ENCODE results near the gene GNAI3. TPM values are rescaled to one million over a fixed set of nuclear protein-coding genes. Genes with fewer than 3 reads are reported as not detected.

GNAI3 gene
- total RNA-seq, 2 experiments from 2014 or later = 5.1 to 5.4 TPM

DNA sequence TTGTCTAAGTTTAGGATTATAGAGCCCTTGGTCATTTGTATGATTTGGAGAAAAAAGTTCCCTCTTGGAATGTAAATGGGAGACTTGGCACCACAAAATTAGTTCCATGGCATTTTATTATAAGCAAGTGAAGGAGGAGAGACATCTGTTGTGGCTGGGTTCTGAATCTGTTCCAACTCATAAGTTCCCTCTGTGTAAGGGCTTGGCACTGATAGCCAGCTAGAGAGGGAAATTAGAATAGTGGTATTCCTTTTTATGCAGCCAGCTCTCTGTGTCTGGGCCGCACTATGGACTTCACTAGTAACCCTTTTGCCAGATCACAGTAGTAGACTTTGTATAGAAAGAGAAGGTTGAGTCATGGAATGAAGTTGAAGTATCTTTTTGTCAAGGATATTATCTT, 31.1 kb downstream of the GNAI3 start:
- DNase-seq (no peak), ATAC-seq (ENCODE audit: poor library complexity) (no peak)
- Histone ChIP-seq H3K9me3 (ENCODE audit: control insufficient read depth in 1 of 2, insufficient read depth in 1 of 2, low read length in 2 of 2) (no peaks in the 10 kb centered on the region), H3K4me1 (ENCODE audit: insufficient read depth, low read length) (no peaks in the 10 kb centered on the region), H3K27me3 (ENCODE audit: control insufficient read depth in 1 of 2, insufficient read depth in 2 of 2, low read length in 2 of 2) (no peaks in the 10 kb centered on the region), H3K4me3 (ENCODE audit: low read length) (no peak overlapping the region), H3K36me3 (ENCODE audit: insufficient read depth, low read length) (peaks cover 85% of the 10 kb centered on the region), H3K27ac (ENCODE audit: low read depth in 1 of 2, low read length in 2 of 2) (no peak overlapping the region)
- POLR2A ChIA-PET = interaction anchor here (1.1 kb wide), 1 partner anchor 10 kb away, joined by 5 read pairs; no protein-coding TSS in a partner anchor
- Mint-ChIP-seq H3K27ac (no peak overlapping the region), H3K27me3 (no peaks in the 10 kb centered on the region), H3K36me3 (ENCODE audit: low read depth) (peaks cover 90% of the 10 kb centered on the region), H3K9me3 (no peaks in the 10 kb centered on the region), H3K4me3 (no peak overlapping the region), H3K4me1 (ENCODE audit: low read depth) (no peaks in the 10 kb centered on the region)
- intact Hi-C loops (cut with DNase I, micrococcal nuclease) = loop anchor here in 1 of 2 experiments (5.0 kb wide), 1 partner anchor 33 kb away; no protein-coding TSS in a partner anchor
- TF ChIP-seq, protein P1, sequence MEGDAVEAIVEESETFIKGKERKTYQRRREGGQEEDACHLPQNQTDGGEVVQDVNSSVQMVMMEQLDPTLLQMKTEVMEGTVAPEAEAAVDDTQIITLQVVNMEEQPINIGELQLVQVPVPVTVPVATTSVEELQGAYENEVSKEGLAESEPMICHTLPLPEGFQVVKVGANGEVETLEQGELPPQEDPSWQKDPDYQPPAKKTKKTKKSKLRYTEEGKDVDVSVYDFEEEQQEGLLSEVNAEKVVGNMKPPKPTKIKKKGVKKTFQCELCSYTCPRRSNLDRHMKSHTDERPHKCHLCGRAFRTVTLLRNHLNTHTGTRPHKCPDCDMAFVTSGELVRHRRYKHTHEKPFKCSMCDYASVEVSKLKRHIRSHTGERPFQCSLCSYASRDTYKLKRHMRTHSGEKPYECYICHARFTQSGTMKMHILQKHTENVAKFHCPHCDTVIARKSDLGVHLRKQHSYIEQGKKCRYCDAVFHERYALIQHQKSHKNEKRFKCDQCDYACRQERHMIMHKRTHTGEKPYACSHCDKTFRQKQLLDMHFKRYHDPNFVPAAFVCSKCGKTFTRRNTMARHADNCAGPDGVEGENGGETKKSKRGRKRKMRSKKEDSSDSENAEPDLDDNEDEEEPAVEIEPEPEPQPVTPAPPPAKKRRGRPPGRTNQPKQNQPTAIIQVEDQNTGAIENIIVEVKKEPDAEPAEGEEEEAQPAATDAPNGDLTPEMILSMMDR (IDR thresholded peaks at IDR 0.05) = no peak
- CTCF ChIA-PET = no interaction called here

DNA sequence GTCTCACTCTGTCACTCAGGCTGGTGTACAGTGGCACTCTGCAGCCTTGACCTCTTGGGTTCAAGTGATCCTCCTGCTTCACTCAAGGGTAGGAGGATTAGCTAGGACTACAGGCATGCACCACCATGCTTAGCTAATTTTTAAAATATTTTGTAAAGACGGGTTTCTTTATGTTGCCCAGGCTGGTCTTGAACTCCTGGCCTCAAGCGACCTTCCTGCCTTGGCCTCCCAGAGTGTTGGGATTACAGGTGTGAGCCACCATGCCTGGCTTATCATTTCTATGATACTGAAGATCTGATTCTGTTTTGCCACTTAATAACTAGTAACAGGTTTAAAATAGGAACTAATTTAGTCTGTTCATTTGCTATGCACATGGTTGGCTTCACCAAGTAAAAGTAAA, 33.6 kb downstream of the GNAI3 start:
- Histone ChIP-seq H3K4me3 (ENCODE audit: low read length) (no peak overlapping the region), H3K9me3 (ENCODE audit: control insufficient read depth in 1 of 2, insufficient read depth in 1 of 2, low read length in 2 of 2) (no peaks in the 10 kb centered on the region), H3K27me3 (ENCODE audit: control insufficient read depth in 1 of 2, insufficient read depth in 2 of 2, low read length in 2 of 2) (no peaks in the 10 kb centered on the region), H3K4me1 (ENCODE audit: insufficient read depth, low read length) (no peaks in the 10 kb centered on the region), H3K27ac (ENCODE audit: low read depth in 1 of 2, low read length in 2 of 2) (no peak overlapping the region), H3K36me3 (ENCODE audit: insufficient read depth, low read length) (peaks cover 91% of the 10 kb centered on the region)
- Mint-ChIP-seq H3K9me3 (no peaks in the 10 kb centered on the region), H3K27me3 (no peaks in the 10 kb centered on the region), H3K4me1 (ENCODE audit: low read depth) (no peaks in the 10 kb centered on the region), H3K36me3 (ENCODE audit: low read depth) (peaks cover 87% of the 10 kb centered on the region), H3K27ac (no peak overlapping the region), H3K4me3 (no peak overlapping the region)
- TF ChIP-seq, protein P1 (IDR thresholded peaks at IDR 0.05) = no peak
- intact Hi-C loops (cut with DNase I, micrococcal nuclease) = no loop called here
- no peak for ATAC-seq (ENCODE audit: poor library complexity)
- ChIA-PET CTCF (no interaction called here), POLR2A (no interaction called here)
- no peak for DNase-seq

DNA sequence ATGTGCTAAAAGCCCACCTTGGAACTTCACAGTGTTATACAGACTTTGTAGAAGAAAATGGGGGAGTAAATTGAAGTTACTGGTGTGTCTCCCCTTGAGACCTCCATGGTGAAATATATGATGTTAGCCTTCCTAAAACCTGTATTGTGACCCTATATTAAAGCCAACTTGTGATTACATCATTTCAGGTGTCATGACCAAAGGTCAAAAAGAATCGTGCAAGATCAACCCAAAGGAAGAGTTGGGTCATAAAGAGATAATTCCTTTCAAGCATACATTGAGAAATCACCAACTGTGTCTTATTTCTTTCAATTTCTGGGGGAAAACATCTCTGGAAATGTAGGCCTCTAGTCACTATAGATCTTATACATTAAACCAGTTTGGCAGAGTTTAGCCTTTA, 36.4 kb downstream of the GNAI3 start:
- Histone ChIP-seq H3K9me3 (ENCODE audit: control insufficient read depth in 1 of 2, insufficient read depth in 1 of 2, low read length in 2 of 2) (no peaks in the 10 kb centered on the region), H3K27me3 (ENCODE audit: control insufficient read depth in 1 of 2, insufficient read depth in 2 of 2, low read length in 2 of 2) (no peaks in the 10 kb centered on the region), H3K36me3 (ENCODE audit: insufficient read depth, low read length) (peaks cover 90% of the 10 kb centered on the region), H3K4me1 (ENCODE audit: insufficient read depth, low read length) (no peaks in the 10 kb centered on the region), H3K27ac (ENCODE audit: low read depth in 1 of 2, low read length in 2 of 2) (no peak overlapping the region), H3K4me3 (ENCODE audit: low read length) (no peak overlapping the region)
- H3K27me3 Mint-ChIP-seq = no peaks in the 10 kb centered on the region
- no peaks in the 10 kb centered on the region for H3K4me1 Mint-ChIP-seq (ENCODE audit: low read depth)
- no peak overlapping the region for H3K4me3 Mint-ChIP-seq
- DNase-seq (no peak), ATAC-seq (ENCODE audit: poor library complexity) (no peak)
- no peak overlapping the region for H3K27ac Mint-ChIP-seq
- H3K36me3 Mint-ChIP-seq (ENCODE audit: low read depth) = peaks cover 89% of the 10 kb centered on the region
- ChIA-PET CTCF (no interaction called here), POLR2A (no interaction called here)
- no peaks in the 10 kb centered on the region for H3K9me3 Mint-ChIP-seq
- TF ChIP-seq, protein P1 (IDR thresholded peaks at IDR 0.05) = no peak
- intact Hi-C loops (cut with DNase I, micrococcal nuclease) = no loop called here
